HS-27A (cell line): Measurements from ENCODE around the gene APOBEC3F.

ENCODE experiments used
- DNase-seq: peaks from one replicate; pipeline ENCODE4 v3.0.0-alpha.2; 2012; ENCODE audit warnings: low read depth, missing footprints

The APOBEC3F gene

GRCh38 chr22:39092111-39092862 is 51.6 kb downstream of the APOBEC3F start:
- no peak for DNase-seq

GRCh38 chr22:39094717-39095389 is 54.2 kb downstream of the APOBEC3F start:
- no peak for DNase-seq

GRCh38 chr22:39095971-39096370 is 55.3 kb downstream of the APOBEC3F start:
- no peak for DNase-seq

- DNase-seq, result no peak
Observed at GRCh38 chr22:39097098-39098020, 56.7 kb downstream of the APOBEC3F start, which contains the start of gene APOBEC3H. APOBEC3H (plus strand) TSS chr22:39097244; CDS start chr22:39100279, 3,035 bp downstream.

- no peak for DNase-seq
Observed at GRCh38 chr22:39098026-39098425, 57.4 kb downstream of the APOBEC3F start.

GRCh38 chr22:39098576-39098975 is 57.9 kb downstream of the APOBEC3F start:
- no peak for DNase-seq

- no peak for DNase-seq
Observed at GRCh38 chr22:39101226-39101625, 60.6 kb downstream of the APOBEC3F start.

- no peak for DNase-seq
Observed at GRCh38 chr22:39103431-39103830, 62.8 kb downstream of the APOBEC3F start.
